Measurements from ENCODE around the gene ATP6V1F.

ATP6V1F gene

GRCh38 chr7:128869138-128869943, 6.7 kb downstream of the ATP6V1F start:
- no peak for DNase-seq

GRCh38 chr7:128869944-128870285, 7.3 kb downstream of the ATP6V1F start:
- no peak for DNase-seq

- DNase-seq: no peak
Observed at GRCh38 chr7:128871050-128871449, 8.4 kb downstream of the ATP6V1F start.

- DNase-seq: no peak
Observed at GRCh38 chr7:128872394-128872824, 9.8 kb downstream of the ATP6V1F start.

- DNase-seq: no peak
Observed at GRCh38 chr7:128873234-128873633, 10.6 kb downstream of the ATP6V1F start.

GRCh38 chr7:128874140-128875031, 11.7 kb downstream of the ATP6V1F start:
- DNase-seq: no peak

GRCh38 chr7:128875523-128875948, 12.9 kb downstream of the ATP6V1F start:
- no peak for DNase-seq

GRCh38 chr7:128876127-128876526, 13.5 kb downstream of the ATP6V1F start:
- DNase-seq: no peak

GRCh38 chr7:128876586-128876977, 13.9 kb downstream of the ATP6V1F start:
- DNase-seq: no peak

- no peak for DNase-seq
Observed at GRCh38 chr7:128876978-128877755, 14.5 kb downstream of the ATP6V1F start.

- no peak for DNase-seq
Observed at GRCh38 chr7:128877756-128878120, 15.1 kb downstream of the ATP6V1F start.

GRCh38 chr7:128878226-128879105, 15.8 kb downstream of the ATP6V1F start:
- DNase-seq: no peak

GRCh38 chr7:128879461-128879938, 16.8 kb downstream of the ATP6V1F start:
- no peak for DNase-seq

GRCh38 chr7:128879939-128880746, 17.5 kb downstream of the ATP6V1F start:
- no peak for DNase-seq

- DNase-seq: no peak
Observed at GRCh38 chr7:128880791-128881457, 18.3 kb downstream of the ATP6V1F start.

GRCh38 chr7:128881458-128882125, 18.9 kb downstream of the ATP6V1F start:
- no peak for DNase-seq

- DNase-seq: no peak
Observed at GRCh38 chr7:128882134-128882533, 19.5 kb downstream of the ATP6V1F start.

GRCh38 chr7:128883622-128884448, 21.2 kb downstream of the ATP6V1F start:
- no peak for DNase-seq
